ENCODE measurements around the gene TSPAN31. TPM values are rescaled to one million over a fixed set of nuclear protein-coding genes. Genes with fewer than 3 reads are reported as not detected.
"Not testable (repeated sequence)": the region's sequence is repeated elsewhere in the genome, so short reads cannot be mapped to it uniquely, and the experiment has no call there.

The TSPAN31 gene
- total and polyA plus RNA-seq, 7 donors: 12.0 to 85.8 (median 43.2) TPM

DNA sequence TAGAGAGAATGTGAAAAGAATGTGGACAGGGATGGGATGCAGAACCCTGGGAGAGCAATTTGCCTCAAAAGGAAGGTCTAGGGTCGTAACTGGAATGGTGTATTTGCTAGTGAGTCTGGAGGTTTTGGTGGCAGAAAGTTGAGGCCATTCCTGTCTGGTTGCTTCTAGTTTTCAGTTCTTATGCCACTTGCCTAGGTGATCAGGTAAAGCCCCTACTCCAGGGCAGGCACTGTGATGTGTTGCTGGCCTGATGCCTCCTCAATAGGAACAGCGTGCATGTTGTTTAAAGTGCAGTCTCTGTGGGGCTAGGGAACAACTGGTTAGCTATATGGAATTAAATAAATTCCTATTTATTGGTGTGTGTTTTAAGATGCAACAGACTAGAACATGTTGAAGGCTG lies 44.5 kb upstream of the TSPAN31 start:
- no peak for TF ChIP-seq POLR2AphosphoS5 (IDR thresholded peaks at IDR 0.05)
- no peak for TF ChIP-seq CTCF (IDR thresholded peaks at IDR 0.05)
- TF ChIP-seq POLR2A (IDR thresholded peaks at IDR 0.05): no peak
- TF ChIP-seq EP300 (IDR thresholded peaks at IDR 0.05): no peak

DNA sequence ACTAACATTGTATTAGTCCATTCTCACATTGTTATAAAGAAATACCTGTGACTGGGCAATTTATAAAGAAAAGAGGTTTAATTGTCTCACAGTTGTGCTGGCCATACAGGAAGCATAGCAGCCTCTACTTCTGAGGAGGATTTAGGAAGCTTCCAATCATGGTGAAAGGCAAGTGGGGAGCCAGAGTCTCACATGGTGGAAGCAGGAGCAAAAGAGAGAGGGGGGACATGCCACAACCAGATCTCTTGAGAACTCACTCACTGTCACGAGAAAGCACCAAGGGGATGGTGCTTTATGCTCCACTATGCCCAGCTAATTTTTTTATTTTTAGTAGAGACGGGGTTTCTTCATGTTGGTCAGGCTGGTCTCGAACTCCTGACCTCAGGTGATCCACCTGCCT lies 37.6 kb upstream of the TSPAN31 start:
- Histone ChIP-seq H3K36me3 (peaks cover 0 to 71% (median 13%) of the 10 kb centered on the region in 4 donors), H3K4me1 (no peaks in the 10 kb centered on the region), H3K9me3 (no peaks in the 10 kb centered on the region), H3K27me3 (no peaks in the 10 kb centered on the region), H3K4me3 (no peak overlapping the region), H3K27ac (no peak overlapping the region)
- TF ChIP-seq EP300 (IDR thresholded peaks at IDR 0.05): no peak
- TF ChIP-seq POLR2AphosphoS5 (IDR thresholded peaks at IDR 0.05): no peak
- TF ChIP-seq POLR2A (IDR thresholded peaks at IDR 0.05): no peak
- no peak for TF ChIP-seq CTCF (IDR thresholded peaks at IDR 0.05)
- WGBS, 2 donors: 92 to 99% methylated on average over 3 of the region's 3 CpGs
- DNase-seq: no peak
- intact Hi-C loops (cut with DNase I): no loop called here

More for the DNA sequence above, 44.5 kb upstream of the TSPAN31 start:
- Histone ChIP-seq H3K36me3 (peaks cover 0 to 77% (median 24%) of the 10 kb centered on the region in 4 donors), H3K9me3 (no peaks in the 10 kb centered on the region), H3K27ac (no peak overlapping the region), H3K4me1 (peaks cover 0 to 4% (median under 1%) of the 10 kb centered on the region in 4 donors), H3K4me3 (no peak overlapping the region), H3K27me3 (no peaks in the 10 kb centered on the region)
- 95 to 97% methylated on average over 2 of the region's 2 CpGs for WGBS, 2 donors
- intact Hi-C loops (cut with DNase I): no loop called here
- DNase-seq: no peak

- Histone ChIP-seq H3K9me3 (no peaks in the 10 kb centered on the region), H3K27me3 (no peaks in the 10 kb centered on the region), H3K4me3 (no peak overlapping the region), H3K4me1 (no peaks in the 10 kb centered on the region), H3K36me3 (peaks cover 0 to 69% (median 12%) of the 10 kb centered on the region in 4 donors), H3K27ac (no peak overlapping the region)
- WGBS, 2 donors: 91 to 92% methylated on average over 2 of the region's 2 CpGs
- no peak for DNase-seq
- intact Hi-C loops (cut with DNase I): no loop called here
- no peak for TF ChIP-seq POLR2AphosphoS5 (IDR thresholded peaks at IDR 0.05)
These were observed 36.5 kb upstream of the TSPAN31 start for GRCh38 chr12:57708296-57708695.

- intact Hi-C loops (cut with DNase I): no loop called here
- H3K4me1 ChIP-seq: no peaks in the 10 kb centered on the region
- H3K27me3 ChIP-seq: no peaks in the 10 kb centered on the region
- no peak overlapping the region for H3K27ac ChIP-seq
- peaks cover 13 to 69% (median 29%) of the 10 kb centered on the region in 4 donors for H3K36me3 ChIP-seq
- TF ChIP-seq CTCF (IDR thresholded peaks at IDR 0.05) (no peak), EP300 (IDR thresholded peaks at IDR 0.05) (no peak)
- H3K9me3 ChIP-seq: no peaks in the 10 kb centered on the region
- no peak for DNase-seq
- H3K4me3 ChIP-seq: no peak overlapping the region
- 95% methylated on average over 3 of the region's 3 CpGs for WGBS, 2 donors
These were observed 32.1 kb upstream of the TSPAN31 start for GRCh38 chr12:57712701-57713100.

DNA sequence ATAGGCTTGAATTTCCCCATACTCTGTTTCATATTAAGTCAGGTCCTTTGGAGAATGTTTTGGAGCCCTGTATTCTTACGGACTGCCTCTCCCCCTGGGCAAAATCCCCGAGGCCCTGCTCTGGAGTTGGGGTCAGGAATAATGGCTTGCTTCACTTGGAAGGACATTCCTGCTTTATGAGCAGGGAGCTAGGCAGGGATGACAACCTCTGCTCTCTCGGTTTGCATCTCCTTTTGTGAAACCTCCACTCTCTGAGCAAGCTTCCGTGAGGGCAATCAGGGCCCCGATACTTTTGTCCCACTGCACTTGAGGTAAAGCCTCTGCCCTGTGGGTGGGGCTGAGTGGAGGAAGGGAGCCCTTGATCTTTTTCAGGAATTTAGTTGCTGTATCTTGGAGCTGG lies 31.6 kb upstream of the TSPAN31 start:
- Histone ChIP-seq H3K4me1 (no peaks in the 10 kb centered on the region), H3K36me3 (peaks cover 16 to 69% (median 34%) of the 10 kb centered on the region in 4 donors), H3K9me3 (no peaks in the 10 kb centered on the region), H3K4me3 (no peak overlapping the region), H3K27ac (no peak overlapping the region), H3K27me3 (no peaks in the 10 kb centered on the region)
- TF ChIP-seq CTCF (IDR thresholded peaks at IDR 0.05) (no peak), EP300 (IDR thresholded peaks at IDR 0.05) (no peak), POLR2A (IDR thresholded peaks at IDR 0.05) (no peak), POLR2AphosphoS5 (IDR thresholded peaks at IDR 0.05) (no peak)
- WGBS, 2 donors: 95% methylated on average over 5 of the region's 5 CpGs
- DNase-seq: no peak
- intact Hi-C loops (cut with DNase I): no loop called here

GRCh38 chr12:57715036-57715748 lies 29.6 kb upstream of the TSPAN31 start:
- H3K36me3 ChIP-seq: peaks cover 29 to 79% (median 52%) of the 10 kb centered on the region in 4 donors
- H3K27me3 ChIP-seq; H3K27ac ChIP-seq; H3K9me3 ChIP-seq; H3K4me3 ChIP-seq; intact Hi-C loops (cut with DNase I); DNase-seq; H3K4me1 ChIP-seq: not testable (repeated sequence)
- WGBS, 2 donors: 87 to 96% methylated on average over 6 of the region's 6 CpGs

Measured in sigmoid colon (tissue), 7 donors.